Activated B cell treated with CpG ODN at 0.5 μM for 24 hours (primary cell): ENCODE data around the gene PRM2. TPM values are rescaled to one million over a fixed set of nuclear protein-coding genes. Genes with fewer than 3 reads are reported as not detected.
A peak's percentile ranks its signal among the peaks of the same experiment; 100 is the strongest.

ENCODE experiments used
- ATAC-seq: fragments of 200-7000 bp; cut with Tn5 transposase; one replicate; pipeline ENCODE4 v1.10.0; 2021; ENCODE audit warnings: low read depth, mild to moderate bottlenecking, moderate library complexity
- CTCF ChIA-PET: fragments of 350-600 bp; sonication (Branson Sonifier 250); formaldehyde crosslinking; loops from one replicate; lab custom pipeline; 2021; ENCODE audit warnings: antibody characterized with exemption; lab: Charles Lee
- POLR2A ChIA-PET: fragments of 350-600 bp; sonication (Branson Sonifier 250); formaldehyde crosslinking; loops from one replicate; lab custom pipeline; 2021; ENCODE audit warnings: antibody characterized with exemption; lab: Charles Lee
- DNase-seq: peaks from one replicate; pipeline ENCODE4 v3.0.0; 2022
- H3K27ac Mint-ChIP-seq: one replicate; pipeline ENCODE4 v1.8.0; 2020; ENCODE audit warnings: mixed read lengths
- H3K27me3 Mint-ChIP-seq: one replicate; pipeline ENCODE4 v1.8.0; 2021; ENCODE audit warnings: mixed read lengths
- H3K36me3 Mint-ChIP-seq: one replicate; pipeline ENCODE4 v1.8.0; 2021; ENCODE audit warnings: low read depth, mixed read lengths
- H3K4me1 Mint-ChIP-seq: one replicate; pipeline ENCODE4 v1.8.0; 2021; ENCODE audit warnings: mixed read lengths
- H3K4me3 Mint-ChIP-seq: one replicate; pipeline ENCODE4 v1.8.0; 2020; ENCODE audit warnings: mild to moderate bottlenecking, mixed read lengths
- H3K9me3 Mint-ChIP-seq: one replicate; pipeline ENCODE4 v1.8.0; 2020; ENCODE audit warnings: mixed read lengths
- CTCF ChIP-seq: fragments of 200-600 bp; IDR thresholded peaks from one replicate; pipeline ENCODE4 v1.8.0; 2022; ENCODE audit warnings: antibody characterized with exemption, mild to moderate bottlenecking
- intact Hi-C: fragments of 100-400 bp; cut with micrococcal nuclease; formaldehyde crosslinking; loops from one replicate; pipeline ENCODE4 v1.15.1; 2024
- total RNA-seq: library from RNA; stranded (reverse); gene quantifications from 2 replicates; pipeline ENCODE4 v1.2.3, GENCODE V29; 2022

PRM2 gene
- total RNA-seq, 1 donor from 2014 or later = not detected

GRCh38 chr16:11289202-11289601 is 12.9 kb upstream of the PRM2 start:
- ChIA-PET POLR2A (interaction anchor here (1.5 kb wide), 1 partner anchor 33 kb away, joined by 4 read pairs; the partner anchor contains the start of gene SOCS1), CTCF (interaction anchor here (1.0 kb wide), 1 partner anchor 8 kb away, joined by 3 read pairs; no protein-coding TSS in a partner anchor)
- Mint-ChIP-seq H3K4me3 (no peak overlapping the region), H3K9me3 (no peaks in the 10 kb centered on the region), H3K4me1 (peaks cover 43% of the 10 kb centered on the region), H3K27ac (no peak overlapping the region), H3K36me3 (no peaks in the 10 kb centered on the region), H3K27me3 (no peaks in the 10 kb centered on the region)
- ATAC-seq = no peak
- intact Hi-C loops = no loop called here
- TF ChIP-seq CTCF = no peak
- no peak for DNase-seq

GRCh38 chr16:11285842-11286241 is 9.6 kb upstream of the PRM2 start:
- Mint-ChIP-seq H3K4me1 (peaks cover 31% of the 10 kb centered on the region), H3K27me3 (no peaks in the 10 kb centered on the region), H3K27ac (peak overlapping the region; percentile 46), H3K9me3 (no peaks in the 10 kb centered on the region), H3K4me3 (no peak overlapping the region), H3K36me3 (no peaks in the 10 kb centered on the region)
- DNase-seq (no peak), ATAC-seq (no peak)
- no peak for TF ChIP-seq CTCF
- POLR2A ChIA-PET = interaction anchor here (0.6 to 3.7 kb wide), 12 partner anchors 12 to 234 kb away, joined by 3 to 22 read pairs (median 6); partner anchors contain the start of gene SOCS1
- CTCF ChIA-PET = interaction anchor here (1.2 to 1.5 kb wide), 2 partner anchors 12 to 29 kb away, joined by 3 to 7 read pairs; partner anchors contain the start of gene SOCS1
- intact Hi-C loops = loop anchor here (1.0 to 2.0 kb wide), 2 partner anchors 11 to 69 kb away; no protein-coding TSS in a partner anchor

GRCh38 chr16:11283820-11284248 is 7.6 kb upstream of the PRM2 start:
- no peaks in the 10 kb centered on the region for H3K27me3 Mint-ChIP-seq
- no peak for ATAC-seq
- H3K27ac Mint-ChIP-seq = no peak overlapping the region
- peaks cover 46% of the 10 kb centered on the region for H3K4me1 Mint-ChIP-seq
- no peak for DNase-seq
- ChIA-PET POLR2A (interaction anchor here (0.5 to 3.7 kb wide), 5 partner anchors 14 to 193 kb away, joined by 3 to 22 read pairs (median 5); partner anchors contain the start of gene SOCS1), CTCF (interaction anchor here (2.2 kb wide), 1 partner anchor 28 kb away, joined by 6 read pairs; the partner anchor contains the start of gene SOCS1)
- no peaks in the 10 kb centered on the region for H3K36me3 Mint-ChIP-seq
- TF ChIP-seq CTCF = no peak
- H3K4me3 Mint-ChIP-seq = no peak overlapping the region
- intact Hi-C loops = no loop called here
- H3K9me3 Mint-ChIP-seq = no peaks in the 10 kb centered on the region

- ChIA-PET POLR2A (no interaction called here), CTCF (interaction anchor here (1.0 kb wide), 1 partner anchor 8 kb away, joined by 3 read pairs; no protein-coding TSS in a partner anchor)
- no peak within 1 kb of the TSS for H3K27ac Mint-ChIP-seq
- no peaks in the 10 kb centered on the region for H3K9me3 Mint-ChIP-seq
- H3K27me3 Mint-ChIP-seq = no peaks in the 10 kb centered on the region
- DNase-seq = no peak
- no peak for ATAC-seq
- peak within 1 kb of the TSS; percentile 11 for H3K4me3 Mint-ChIP-seq
- intact Hi-C loops = no loop called here
- no peak for TF ChIP-seq CTCF
- H3K4me1 Mint-ChIP-seq = peaks cover 25% of the 10 kb centered on the region
- no peaks in the 10 kb centered on the region for H3K36me3 Mint-ChIP-seq
These were observed 4.6 kb upstream of the PRM2 start, which contains the start of gene PRM1 for GRCh38 chr16:11280616-11281522. TSS of gene PRM1 (minus strand) at chr16:11281330. CDS start at chr16:11281238, 92 bp downstream.
